HEK293 (cell line): ENCODE results near the gene SVOP.

Source experiments
- CTCF ChIA-PET: fragments of 350-600 bp; formaldehyde crosslinking; extraction: SDS; loops from one replicate; lab custom pipeline; 2021; ENCODE audit warnings: antibody characterized with exemption; lab: Yijun Ruan, JAX
- POLR2A ChIA-PET: fragments of 300-600 bp; formaldehyde crosslinking; extraction: SDS; loops from one replicate; lab custom pipeline; 2020; ENCODE audit warnings: antibody characterized with exemption, inconsistent platforms; lab: Yijun Ruan, JAX
- H3K27ac ChIP-seq: fragments of 200-500 bp; sonication (Bioruptor generic); 2 replicates; pipeline ENCODE4 v1.5.1; 2014; ENCODE audit warnings: low read depth, low read length, control low read depth, inconsistent platforms; ENCODE audit errors: extremely low read depth
- H3K36me3 ChIP-seq, 2 experiments: fragments of 200-500 bp in 1 of 2; sonication (Bioruptor generic) in 1 of 2; 1 replicate in 1 of 2; 2 replicates in 1 of 2; pipeline ENCODE4 v1.5.1; 2014 to 2017; ENCODE audit warnings: inconsistent platforms in 2 of 2, low read length in 2 of 2; ENCODE audit not compliant: control insufficient read depth in 2 of 2, insufficient read depth in 1 of 2
- H3K4me1 ChIP-seq: fragments of 200-500 bp; sonication (Bioruptor generic); 2 replicates; pipeline ENCODE4 v1.5.1; 2014; ENCODE audit warnings: mild to moderate bottlenecking, low read length, inconsistent platforms; ENCODE audit not compliant: control insufficient read depth, insufficient read depth
- H3K4me3 ChIP-seq: 2 replicates; pipeline ENCODE4 v1.5.1; 2011; ENCODE audit warnings: low read depth, mild to moderate bottlenecking, control low read depth, low read length, moderate library complexity
- H3K9me3 ChIP-seq: fragments of 200-500 bp; sonication (Bioruptor generic); 2 replicates; pipeline ENCODE4 v1.5.1; 2014; ENCODE audit warnings: low read depth, low read length, inconsistent platforms; ENCODE audit not compliant: control insufficient read depth, insufficient read depth
- EGR2 ChIP-seq: fragments of 450-650 bp; formaldehyde crosslinking; IDR thresholded peaks from 2 replicates; pipeline ENCODE4 v1.5.1; 2016; ENCODE audit warnings: low read depth, missing biosample characterization, missing genetic modification characterization
- KLF17 ChIP-seq: fragments of 450-650 bp; formaldehyde crosslinking; IDR thresholded peaks from 2 replicates; pipeline ENCODE4 v1.5.1; 2016; ENCODE audit warnings: missing biosample characterization, missing genetic modification characterization
- MYNN ChIP-seq: fragments of 450-650 bp; formaldehyde crosslinking; IDR thresholded peaks from 2 replicates; pipeline ENCODE4 v1.5.1; 2016; ENCODE audit warnings: missing biosample characterization, missing genetic modification characterization, borderline replicate concordance
- SETDB1 ChIP-seq: IDR thresholded peaks from one replicate; pipeline ENCODE4 v1.6.1; 2017; ENCODE audit warnings: mild to moderate bottlenecking, low read length, moderate library complexity, mixed read lengths; ENCODE audit not compliant: insufficient read length
- YY2 ChIP-seq: fragments of 450-650 bp; formaldehyde crosslinking; IDR thresholded peaks from 2 replicates; pipeline ENCODE4 v1.5.1; 2016; ENCODE audit warnings: missing biosample characterization, missing genetic modification characterization
- ZBTB26 ChIP-seq: fragments of 450-650 bp; formaldehyde crosslinking; optimal IDR thresholded peaks from 2 replicates; pipeline ENCODE3; 2016; ENCODE audit warnings: missing biosample characterization, mild to moderate bottlenecking, missing genetic modification characterization
- ZBTB44 ChIP-seq: fragments of 450-650 bp; IDR thresholded peaks from 2 replicates; pipeline ENCODE4 v1.5.1; 2018; ENCODE audit warnings: missing biosample characterization, mild to moderate bottlenecking, missing genetic modification characterization
- ZBTB49 ChIP-seq: fragments of 450-650 bp; formaldehyde crosslinking; IDR thresholded peaks from 2 replicates; pipeline ENCODE4 v1.5.1; 2016; ENCODE audit warnings: missing biosample characterization, missing genetic modification characterization, low read depth
- ZFHX2 ChIP-seq: fragments of 450-650 bp; formaldehyde crosslinking; conservative IDR thresholded peaks from 2 replicates; pipeline ENCODE4 v1.5.1; 2016; ENCODE audit warnings: missing biosample characterization, missing genetic modification characterization
- ZFP3 ChIP-seq: fragments of 450-650 bp; formaldehyde crosslinking; IDR thresholded peaks from 2 replicates; pipeline ENCODE4 v1.5.1; 2016; ENCODE audit warnings: low read depth, missing biosample characterization, missing genetic modification characterization
- ZNF214 ChIP-seq: fragments of 450-650 bp; formaldehyde crosslinking; IDR thresholded peaks from 2 replicates; pipeline ENCODE4 v1.5.1; 2017; ENCODE audit warnings: missing biosample characterization, mild to moderate bottlenecking, missing genetic modification characterization, borderline replicate concordance
- ZNF394 ChIP-seq: fragments of 450-650 bp; formaldehyde crosslinking; IDR thresholded peaks from 2 replicates; pipeline ENCODE4 v1.5.1; 2016; ENCODE audit warnings: missing biosample characterization, missing genetic modification characterization, mild to moderate bottlenecking, moderate library complexity, borderline replicate concordance
- ZNF513 ChIP-seq: fragments of 450-650 bp; IDR thresholded peaks from 2 replicates; pipeline ENCODE4 v1.5.1; 2018; ENCODE audit warnings: missing biosample characterization, missing genetic modification characterization
- ZNF518A ChIP-seq: fragments of 450-650 bp; formaldehyde crosslinking; conservative IDR thresholded peaks from 2 replicates; pipeline ENCODE4 v1.5.1; 2016; ENCODE audit warnings: low read depth, missing biosample characterization, missing genetic modification characterization
- ZNF544 ChIP-seq: fragments of 450-650 bp; formaldehyde crosslinking; IDR thresholded peaks from 2 replicates; pipeline ENCODE4 v1.5.0; 2017; ENCODE audit warnings: missing biosample characterization, missing genetic modification characterization
- ZNF549 ChIP-seq: fragments of 450-650 bp; IDR thresholded peaks from 2 replicates; pipeline ENCODE4 v1.5.1; 2018; ENCODE audit warnings: missing biosample characterization, missing genetic modification characterization, mild to moderate bottlenecking, inconsistent platforms, moderate library complexity
- ZNF561 ChIP-seq: fragments of 450-650 bp; IDR thresholded peaks from 2 replicates; pipeline ENCODE4 v1.5.1; 2018; ENCODE audit warnings: missing biosample characterization, missing genetic modification characterization, borderline replicate concordance
- ZNF596 ChIP-seq: fragments of 450-650 bp; IDR thresholded peaks from 2 replicates; pipeline ENCODE4 v1.5.0; 2018; ENCODE audit warnings: missing biosample characterization, mild to moderate bottlenecking, missing genetic modification characterization, moderate library complexity
- ZNF600 ChIP-seq: fragments of 450-650 bp; formaldehyde crosslinking; IDR thresholded peaks from 2 replicates; pipeline ENCODE4 v1.5.1; 2016; ENCODE audit warnings: missing biosample characterization, missing genetic modification characterization
- ZNF623 ChIP-seq: fragments of 450-650 bp; formaldehyde crosslinking; IDR thresholded peaks from 2 replicates; pipeline ENCODE4 v1.5.1; 2016; ENCODE audit warnings: missing biosample characterization, missing genetic modification characterization
- ZNF677 ChIP-seq: fragments of 450-650 bp; IDR thresholded peaks from 2 replicates; pipeline ENCODE4 v1.5.0; 2018; ENCODE audit warnings: missing biosample characterization, mild to moderate bottlenecking, missing genetic modification characterization, moderate library complexity

The SVOP gene

GRCh38 chr12:108906971-108907370 is 113.9 kb downstream of the SVOP start:
- H3K27ac ChIP-seq, result no peak overlapping the region
- H3K4me3 ChIP-seq, result no peak overlapping the region
- ChIA-PET CTCF (interaction anchor here (1.2 kb wide), 1 partner anchor 44 kb away, joined by 4 read pairs; no protein-coding TSS in a partner anchor), POLR2A (no interaction called here)
- no peaks in the 10 kb centered on the region for H3K9me3 ChIP-seq
- TF ChIP-seq SETDB1 (no peak), ZBTB44 (tag by site-specific recombination) (no peak), EGR2 (tag by site-specific recombination) (peak; percentile 99), ZNF544 (tag by site-specific recombination) (no peak), ZNF600 (tag by site-specific recombination) (no peak), ZNF214 (tag by site-specific recombination) (no peak), ZNF549 (tag by site-specific recombination) (no peak), ZBTB49 (tag by site-specific recombination) (no peak), YY2 (no peak), ZFHX2 (peak; percentile 90), ZNF513 (peak; percentile 64)
- no peaks in the 10 kb centered on the region for H3K36me3 ChIP-seq
- no peaks in the 10 kb centered on the region for H3K4me1 ChIP-seq

GRCh38 chr12:108905725-108906124 is 115.1 kb downstream of the SVOP start:
- Histone ChIP-seq H3K4me3 (no peak overlapping the region), H3K27ac (no peak overlapping the region), H3K36me3 (no peaks in the 10 kb centered on the region), H3K4me1 (no peaks in the 10 kb centered on the region), H3K9me3 (no peaks in the 10 kb centered on the region)
- POLR2A ChIA-PET, result no interaction called here
- CTCF ChIA-PET, result interaction anchor here (1.0 kb wide), 1 partner anchor 21 kb away, joined by 4 read pairs; no protein-coding TSS in a partner anchor
- TF ChIP-seq ZNF561 (tag by site-specific recombination) (no peak), ZNF596 (no peak), MYNN (no peak), ZNF677 (no peak), ZBTB26 (tag by site-specific recombination) (no peak), ZFHX2 (no peak), ZFP3 (no peak), ZNF518A (tag by site-specific recombination) (no peak), KLF17 (tag by site-specific recombination) (no peak), SETDB1 (no peak), ZNF623 (tag by site-specific recombination) (no peak), ZNF394 (no peak)
